ENCODE measurements around the gene FOXN3. TPM values are rescaled to one million over a fixed set of nuclear protein-coding genes. Genes with fewer than 3 reads are reported as not detected.

The FOXN3 gene
- polyA plus RNA-seq, 1 of the 3 experiments (the other 2 are of a cell fraction), result 9.8 TPM

GRCh38 chr14:89428173-89428523 is 11.1 kb upstream of the FOXN3 start:
- Histone ChIP-seq H3K27me3 (ENCODE audit: insufficient read depth) (no peaks in the 10 kb centered on the region), H3K9me3 (no peaks in the 10 kb centered on the region), H3K36me3 (replicated peaks in 1 of 2; ENCODE audit: control insufficient read depth in 1 of 2, insufficient read depth in 2 of 2, low read length in 1 of 2) (no peaks in the 10 kb centered on the region), H2AFZ (ENCODE audit: low read depth) (peak overlapping the region; percentile 49; the same call in 1 of the 2 replicates), H3K4me1 (ENCODE audit: control insufficient read depth in 1 of 2, insufficient read depth in 2 of 2, low read depth in 1 of 2, low read length in 1 of 2) (peaks cover 19 to 30% of the 10 kb centered on the region in 2 experiments), H4K20me1 (ENCODE audit: insufficient read depth) (no peaks in the 10 kb centered on the region), H3K27ac (ENCODE audit: low read depth in 2 of 2, low read length in 1 of 2) (peak overlapping the region; percentile 42 to 81), H3K4me2 (peak overlapping the region; percentile 61; the same call in 1 of the 2 replicates), H3F3A (replicated peaks; ENCODE audit: insufficient read depth) (peaks cover 30% of the 10 kb centered on the region), H3K9me2 (no peaks in the 10 kb centered on the region), H3K4me3 (ENCODE audit: low read depth in 2 of 2, low read length in 1 of 2) (no peak overlapping the region), H3K79me2 (ENCODE audit: insufficient read depth) (no peaks in the 10 kb centered on the region; the same call in 1 of the 2 replicates), H3K9ac (no peak overlapping the region)
- ChIA-PET POLR2A (no interaction called here), CTCF (interaction anchor here (0.8 to 0.9 kb wide), 2 partner anchors 10 kb away, joined by 4 to 5 read pairs; no protein-coding TSS in a partner anchor)
- TF ChIP-seq FOXM1 (IDR thresholded peaks at IDR 0.05; ENCODE audit: low read depth), result no peak
- no peak for TF ChIP-seq USF2 (IDR thresholded peaks at IDR 0.05; ENCODE audit: borderline replicate concordance, low read depth, low read length)
- TF ChIP-seq EP300 (IDR thresholded peaks at IDR 0.05; ENCODE audit: borderline replicate concordance in 1 of 2, low read depth in 1 of 2, low read length in 1 of 2), result no peak
- no peak for TF ChIP-seq JUND (IDR thresholded peaks at IDR 0.05)
- TF ChIP-seq NRF1 (IDR thresholded peaks at IDR 0.05; ENCODE audit: low read depth, low read length), result no peak
- TF ChIP-seq TAF1 (IDR thresholded peaks at IDR 0.05; ENCODE audit: borderline replicate concordance, low read depth, low read length), result no peak
- WGBS (ENCODE audit: low lambda C conversion rate), result 96% methylated on average over 2 of the region's 2 CpGs
- DNase-seq, result no peak

GRCh38 chr14:89427426-89428172 is 10.6 kb upstream of the FOXN3 start:
- POLR2A ChIA-PET, result no interaction called here
- Histone ChIP-seq H3K36me3 (replicated peaks in 1 of 2; ENCODE audit: control insufficient read depth in 1 of 2, insufficient read depth in 2 of 2, low read length in 1 of 2) (no peaks in the 10 kb centered on the region), H2AFZ (ENCODE audit: low read depth) (peak overlapping the region; percentile 49), H3K27me3 (ENCODE audit: insufficient read depth) (no peaks in the 10 kb centered on the region), H3K79me2 (ENCODE audit: insufficient read depth) (no peaks in the 10 kb centered on the region; the same call in 1 of the 2 replicates), H3K4me2 (no peak overlapping the region), H3F3A (replicated peaks; ENCODE audit: insufficient read depth) (peaks cover 30% of the 10 kb centered on the region), H3K27ac (ENCODE audit: low read depth in 2 of 2, low read length in 1 of 2) (peak overlapping the region in 1 of 2 experiments; percentile 42; a peak in 2 of 4 replicates), H3K4me1 (ENCODE audit: control insufficient read depth in 1 of 2, insufficient read depth in 2 of 2, low read depth in 1 of 2, low read length in 1 of 2) (peaks cover 19 to 30% of the 10 kb centered on the region in 2 experiments), H3K9me2 (no peaks in the 10 kb centered on the region), H3K4me3 (ENCODE audit: low read depth in 2 of 2, low read length in 1 of 2) (no peak overlapping the region), H3K9me3 (no peaks in the 10 kb centered on the region), H3K9ac (no peak overlapping the region), H4K20me1 (ENCODE audit: insufficient read depth) (no peaks in the 10 kb centered on the region)
- 97% methylated on average over 11 of the region's 11 CpGs for WGBS (ENCODE audit: low lambda C conversion rate)
- CTCF ChIA-PET, result interaction anchor here (0.9 kb wide), 1 partner anchor 10 kb away, joined by 5 read pairs; no protein-coding TSS in a partner anchor
- DNase-seq, result no peak
- no peak for TF ChIP-seq FOXM1 (IDR thresholded peaks at IDR 0.05; ENCODE audit: low read depth)
- no peak for TF ChIP-seq ZBTB33 (IDR thresholded peaks at IDR 0.05; ENCODE audit: borderline replicate concordance, low read depth)
- no peak for TF ChIP-seq POLR2AphosphoS5 (IDR thresholded peaks at IDR 0.05; ENCODE audit: low read depth, low read length)
- no peak for TF ChIP-seq MAX (IDR thresholded peaks at IDR 0.05; ENCODE audit: low read depth)
- no peak for TF ChIP-seq TCF12 (IDR thresholded peaks at IDR 0.05)
- TF ChIP-seq SIN3A (IDR thresholded peaks at IDR 0.05; ENCODE audit: borderline replicate concordance, low read depth, low read length), result no peak
- no peak for TF ChIP-seq USF1 (IDR thresholded peaks at IDR 0.05; ENCODE audit: borderline replicate concordance, low read depth)
- no peak for TF ChIP-seq CTCF (IDR thresholded peaks at IDR 0.05)
- TF ChIP-seq NRF1 (IDR thresholded peaks at IDR 0.05; ENCODE audit: low read depth, low read length), result no peak
- no peak for TF ChIP-seq SMC3 (IDR thresholded peaks at IDR 0.05; ENCODE audit: low read depth, low read length)
- no peak for TF ChIP-seq REST (IDR thresholded peaks at IDR 0.05; ENCODE audit: low read depth, low read length)
- no peak for TF ChIP-seq TAF1 (IDR thresholded peaks at IDR 0.05; ENCODE audit: borderline replicate concordance, low read depth, low read length)
- no peak for TF ChIP-seq JUND (IDR thresholded peaks at IDR 0.05)

All from SK-N-SH (cell line).